Left lung (tissue), 10 donors: ENCODE results near the gene SLC22A12. TPM values are rescaled to one million over a fixed set of nuclear protein-coding genes. Genes with fewer than 3 reads are reported as not detected.

ENCODE experiments used
- ATAC-seq: fragments of 200-7000 bp; cut with Tn5 transposase; one replicate; pipeline ENCODE4 v1.9.1; 2020; ENCODE audit warnings: moderate library complexity
- DNase-seq, 4 donors: peaks; one replicate each; pipeline ENCODE4 v3.0.0-alpha.2; 2013 to 2020
- H3K27ac ChIP-seq, 2 donors: fragments of 200-600 bp; sonication (generic) in 1 of 2; one replicate each; pipeline versions ENCODE4 v1.5.0 to v1.8.0; 2020 to 2021
- H3K27me3 ChIP-seq, 2 donors: fragments of 200-600 bp; sonication (generic) in 1 of 2; one replicate each; pipeline versions ENCODE4 v1.5.0 to v1.8.0; 2020 to 2021
- H3K36me3 ChIP-seq, 2 donors: fragments of 200-600 bp; sonication (generic) in 1 of 2; one replicate each; pipeline versions ENCODE4 v1.5.0 to v1.8.0; 2020 to 2021
- H3K4me1 ChIP-seq, 2 donors: fragments of 200-600 bp; one replicate each; pipeline ENCODE4 v1.8.0; 2021
- H3K4me3 ChIP-seq, 2 donors: fragments of 200-600 bp; sonication (generic) in 1 of 2; one replicate each; pipeline versions ENCODE4 v1.5.0 to v1.8.0; 2020 to 2021; ENCODE audit warnings: mild to moderate bottlenecking in 1 of 2
- H3K9me3 ChIP-seq, 2 donors: fragments of 200-600 bp; sonication (generic) in 1 of 2; one replicate each; pipeline versions ENCODE4 v1.5.0 to v1.8.0; 2020 to 2021
- CTCF ChIP-seq, 2 donors: fragments of 200-600 bp; sonication (generic) in 1 of 2; IDR thresholded peaks; one replicate each; pipeline versions ENCODE4 v1.5.0 to v1.8.0; 2021; ENCODE audit warnings: antibody characterized with exemption in 2 of 2
- intact Hi-C, 2 donors: fragments of 100-400 bp; cut with DNase I; formaldehyde crosslinking; loops; one replicate each; pipeline versions ENCODE4 v1.11.2 to v1.14.2; 2022
- polyA plus RNA-seq, 6 donors: library from polyadenylated mRNA; unstranded; fragments of 120-200 nt; gene quantifications; one replicate each; pipeline ENCODE4 v1.2.1, GENCODE V29; 2013; ENCODE audit not compliant: insufficient read length in 6 of 6
- total RNA-seq, 2 donors: library from RNA; stranded (reverse); fragmentation: NEBNext Ultra II Directional; extraction: Animal tissue kit (Norgen Biotek cat#: 25700); gene quantifications; one replicate each; pipeline ENCODE4 v1.2.1, GENCODE V29; 2021
- donor health status: DM: no; HTN: yes; CAD: no.
- donor health status: DM: no; HTN: no; CAD: no.

Gene SLC22A12
- total and polyA plus RNA-seq, 8 donors = not detected

DNA sequence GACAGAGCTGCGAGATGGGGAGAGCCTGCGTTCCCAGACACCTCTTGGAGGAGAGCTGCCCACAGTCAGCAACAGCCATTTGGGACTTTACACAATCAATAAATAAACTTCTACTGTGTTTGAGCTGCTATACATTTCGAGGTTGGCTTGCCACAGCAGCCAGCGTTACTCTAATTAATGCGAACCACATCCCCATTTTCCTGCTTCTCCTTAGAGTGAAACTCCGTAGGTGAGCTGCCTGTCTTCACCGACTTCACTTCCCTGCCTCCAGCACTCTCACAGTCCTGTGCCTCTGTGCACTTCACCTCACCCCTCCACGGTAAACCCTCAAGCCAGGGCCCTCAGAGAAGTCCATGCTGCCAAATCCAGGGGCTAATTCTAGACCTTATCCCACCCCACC is 5.9 kb upstream of the SLC22A12 start:
- Histone ChIP-seq H3K9me3 (peaks cover 0 to 17% of the 10 kb centered on the region in 2 donors), H3K27ac (no peak overlapping the region), H3K36me3 (no peaks in the 10 kb centered on the region), H3K4me1 (no peaks in the 10 kb centered on the region), H3K4me3 (no peak overlapping the region), H3K27me3 (peaks cover 0 to 10% of the 10 kb centered on the region in 2 donors)
- no peak for ATAC-seq
- DNase-seq = no peak
- no peak for TF ChIP-seq CTCF (IDR thresholded peaks at IDR 0.05)
- intact Hi-C loops = no loop called here

DNA sequence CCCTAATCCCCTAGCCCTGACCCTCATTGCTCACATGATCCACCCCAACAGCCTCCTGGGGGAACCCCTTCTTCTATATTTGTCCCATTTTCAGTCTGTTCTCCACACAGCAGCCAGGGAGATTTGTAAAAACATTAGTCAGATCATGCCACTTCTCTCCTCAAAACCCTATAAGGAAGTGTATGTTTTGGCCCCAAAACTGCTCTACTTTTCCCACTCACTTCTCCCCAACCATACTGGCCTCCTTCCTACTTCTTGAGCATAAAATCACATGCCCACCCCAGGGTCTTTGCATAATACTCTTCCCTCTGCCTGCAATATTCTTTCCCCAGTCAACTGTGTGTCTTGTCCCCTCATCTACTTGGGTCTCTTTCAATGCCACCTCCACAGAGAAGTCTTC is 4.7 kb upstream of the SLC22A12 start:
- Histone ChIP-seq H3K9me3 (peaks cover 0 to 17% of the 10 kb centered on the region in 2 donors), H3K27ac (no peak overlapping the region), H3K4me1 (no peaks in the 10 kb centered on the region), H3K4me3 (no peak overlapping the region), H3K27me3 (peaks cover 0 to 10% of the 10 kb centered on the region in 2 donors), H3K36me3 (no peaks in the 10 kb centered on the region)
- intact Hi-C loops = no loop called here
- TF ChIP-seq CTCF (IDR thresholded peaks at IDR 0.05) = no peak
- no peak for ATAC-seq
- DNase-seq = no peak

DNA sequence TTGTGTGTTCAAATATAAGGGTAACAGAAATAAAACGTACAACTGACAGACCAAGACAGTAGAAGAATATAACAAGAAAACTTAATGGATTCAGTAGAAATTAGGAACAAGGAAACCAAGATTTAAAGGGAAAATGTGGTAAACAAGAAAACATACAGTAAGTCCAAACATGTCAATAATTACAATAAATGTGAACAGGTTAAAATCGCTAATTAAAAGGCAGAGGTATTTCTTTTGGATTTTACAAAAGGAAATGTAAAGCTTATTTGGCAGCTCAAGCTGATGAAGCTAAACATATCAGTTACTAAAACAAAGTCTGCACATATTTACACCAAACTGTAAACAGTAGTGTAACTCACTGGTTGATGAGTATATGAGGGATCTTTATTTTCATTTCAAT is 2.3 kb upstream of the SLC22A12 start:
- intact Hi-C loops = no loop called here
- Histone ChIP-seq H3K4me1 (no peaks in the 10 kb centered on the region), H3K27ac (no peak overlapping the region), H3K9me3 (peaks cover 0 to 17% of the 10 kb centered on the region in 2 donors), H3K27me3 (peaks cover 0 to 9% of the 10 kb centered on the region in 2 donors), H3K36me3 (no peaks in the 10 kb centered on the region), H3K4me3 (no peak overlapping the region)
- DNase-seq (no peak), ATAC-seq (no peak)
- no peak for TF ChIP-seq CTCF (IDR thresholded peaks at IDR 0.05)

- TF ChIP-seq CTCF (IDR thresholded peaks at IDR 0.05) = no peak
- ATAC-seq (no peak), DNase-seq (peak in 1 of 4 donors; percentile 61)
- intact Hi-C loops = no loop called here
- Histone ChIP-seq H3K4me3 (no peak overlapping the region), H3K27me3 (peaks cover 0 to 7% of the 10 kb centered on the region in 2 donors), H3K9me3 (peaks cover 0 to 17% of the 10 kb centered on the region in 2 donors), H3K36me3 (no peaks in the 10 kb centered on the region), H3K4me1 (no peaks in the 10 kb centered on the region), H3K27ac (no peak overlapping the region)
These were observed 525 bp downstream of the SLC22A12 start for GRCh38 chr11:64591257-64592233.

DNA sequence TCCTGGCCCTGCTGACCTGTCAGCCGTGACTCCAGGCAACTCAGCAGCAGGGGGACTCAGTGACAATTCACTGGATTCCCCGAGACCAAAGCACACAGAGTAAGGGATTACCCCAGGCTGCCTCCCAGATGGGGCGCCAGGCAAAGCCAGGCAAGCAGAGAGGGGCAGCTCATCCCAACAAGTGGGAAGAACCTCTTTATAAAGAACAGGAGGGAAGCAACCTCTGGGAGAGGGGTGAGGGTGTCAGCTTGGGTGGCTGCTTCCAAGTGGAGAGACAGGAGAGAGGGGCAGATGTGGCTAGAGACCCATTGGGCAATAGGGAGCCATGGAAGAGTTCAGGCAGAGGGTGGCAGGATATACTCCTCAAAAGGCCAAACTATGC is 1.2 kb downstream of the SLC22A12 start:
- H3K9me3 ChIP-seq = peaks cover 0 to 17% of the 10 kb centered on the region in 2 donors
- no peaks in the 10 kb centered on the region for H3K4me1 ChIP-seq
- H3K27ac ChIP-seq = no peak overlapping the region
- H3K27me3 ChIP-seq = peaks cover 0 to 8% of the 10 kb centered on the region in 2 donors
- no peak overlapping the region for H3K4me3 ChIP-seq
- no peak for DNase-seq
- ATAC-seq = no peak
- no peaks in the 10 kb centered on the region for H3K36me3 ChIP-seq
- TF ChIP-seq CTCF (IDR thresholded peaks at IDR 0.05) = no peak
- intact Hi-C loops = no loop called here
